ENCODE data around the gene SERP1. TPM values are rescaled to one million over a fixed set of nuclear protein-coding genes. Genes with fewer than 3 reads are reported as not detected.

Gene SERP1
- total RNA-seq, 2 donors from 2014 or later = 96.8 to 102 TPM

DNA sequence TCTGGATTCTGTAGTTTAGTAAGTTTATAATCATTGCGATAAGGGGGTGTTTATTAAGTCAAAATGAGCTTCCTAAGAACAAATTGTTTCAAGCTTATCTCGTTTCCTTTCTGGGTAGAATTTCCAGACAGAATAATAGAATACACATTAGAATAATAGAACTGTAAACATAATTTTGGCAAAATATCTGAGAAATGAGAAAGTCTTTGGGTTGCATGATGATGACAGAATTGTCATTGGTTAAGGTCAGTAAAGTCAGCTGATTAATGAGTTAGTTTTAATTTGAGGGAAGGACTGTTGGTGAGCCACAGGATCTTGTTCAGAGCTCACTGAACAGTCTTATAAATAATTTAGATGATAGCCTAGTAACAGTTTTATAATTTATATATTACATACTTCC lies 10.5 kb upstream of the SERP1 start:
- Histone ChIP-seq H3K27ac (no peak overlapping the region), H3K9me3 (no peaks in the 10 kb centered on the region), H3K4me1 (no peaks in the 10 kb centered on the region), H3K4me3 (no peak overlapping the region), H3K36me3 (peaks cover 41% of the 10 kb centered on the region), H3K27me3 (no peaks in the 10 kb centered on the region)
- no peak for DNase-seq (ENCODE audit: low spot score)
- TF ChIP-seq, protein P1, sequence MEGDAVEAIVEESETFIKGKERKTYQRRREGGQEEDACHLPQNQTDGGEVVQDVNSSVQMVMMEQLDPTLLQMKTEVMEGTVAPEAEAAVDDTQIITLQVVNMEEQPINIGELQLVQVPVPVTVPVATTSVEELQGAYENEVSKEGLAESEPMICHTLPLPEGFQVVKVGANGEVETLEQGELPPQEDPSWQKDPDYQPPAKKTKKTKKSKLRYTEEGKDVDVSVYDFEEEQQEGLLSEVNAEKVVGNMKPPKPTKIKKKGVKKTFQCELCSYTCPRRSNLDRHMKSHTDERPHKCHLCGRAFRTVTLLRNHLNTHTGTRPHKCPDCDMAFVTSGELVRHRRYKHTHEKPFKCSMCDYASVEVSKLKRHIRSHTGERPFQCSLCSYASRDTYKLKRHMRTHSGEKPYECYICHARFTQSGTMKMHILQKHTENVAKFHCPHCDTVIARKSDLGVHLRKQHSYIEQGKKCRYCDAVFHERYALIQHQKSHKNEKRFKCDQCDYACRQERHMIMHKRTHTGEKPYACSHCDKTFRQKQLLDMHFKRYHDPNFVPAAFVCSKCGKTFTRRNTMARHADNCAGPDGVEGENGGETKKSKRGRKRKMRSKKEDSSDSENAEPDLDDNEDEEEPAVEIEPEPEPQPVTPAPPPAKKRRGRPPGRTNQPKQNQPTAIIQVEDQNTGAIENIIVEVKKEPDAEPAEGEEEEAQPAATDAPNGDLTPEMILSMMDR (IDR thresholded peaks at IDR 0.05) = no peak

DNA sequence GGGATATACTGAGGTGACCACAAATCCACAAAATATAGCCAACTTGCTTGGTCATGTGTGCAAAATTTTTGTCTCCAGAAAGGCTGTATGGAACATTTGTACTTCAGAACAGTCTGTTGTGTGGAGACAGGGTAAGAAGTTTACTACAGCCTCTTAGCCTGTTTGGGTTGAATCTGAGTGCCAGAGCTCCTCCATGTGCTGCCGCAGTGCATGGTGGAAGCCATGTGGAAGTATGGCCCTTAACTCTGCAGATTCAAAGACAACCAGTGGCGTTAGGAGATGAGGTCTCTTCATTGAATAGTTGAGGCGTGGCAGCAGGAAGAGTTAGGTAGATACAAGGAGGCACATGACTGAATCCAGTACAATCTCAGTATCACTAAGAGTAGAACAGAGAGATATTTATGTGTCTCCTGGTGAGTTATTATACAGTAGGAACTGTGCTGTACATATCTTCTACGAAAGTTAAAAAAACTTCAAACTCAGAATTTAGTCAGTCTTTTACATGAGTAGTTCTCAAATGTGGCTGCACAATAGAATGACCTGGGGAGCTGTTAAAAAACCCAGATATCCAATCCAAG lies 9.7 kb upstream of the SERP1 start:
- no peaks in the 10 kb centered on the region for H3K27me3 ChIP-seq
- no peak overlapping the region for H3K27ac ChIP-seq
- no peaks in the 10 kb centered on the region for H3K9me3 ChIP-seq
- TF ChIP-seq, protein P1 (IDR thresholded peaks at IDR 0.05) = no peak
- peaks cover 41% of the 10 kb centered on the region for H3K36me3 ChIP-seq
- no peak overlapping the region for H3K4me3 ChIP-seq
- H3K4me1 ChIP-seq = no peaks in the 10 kb centered on the region
- DNase-seq (ENCODE audit: low spot score) = no peak

DNA sequence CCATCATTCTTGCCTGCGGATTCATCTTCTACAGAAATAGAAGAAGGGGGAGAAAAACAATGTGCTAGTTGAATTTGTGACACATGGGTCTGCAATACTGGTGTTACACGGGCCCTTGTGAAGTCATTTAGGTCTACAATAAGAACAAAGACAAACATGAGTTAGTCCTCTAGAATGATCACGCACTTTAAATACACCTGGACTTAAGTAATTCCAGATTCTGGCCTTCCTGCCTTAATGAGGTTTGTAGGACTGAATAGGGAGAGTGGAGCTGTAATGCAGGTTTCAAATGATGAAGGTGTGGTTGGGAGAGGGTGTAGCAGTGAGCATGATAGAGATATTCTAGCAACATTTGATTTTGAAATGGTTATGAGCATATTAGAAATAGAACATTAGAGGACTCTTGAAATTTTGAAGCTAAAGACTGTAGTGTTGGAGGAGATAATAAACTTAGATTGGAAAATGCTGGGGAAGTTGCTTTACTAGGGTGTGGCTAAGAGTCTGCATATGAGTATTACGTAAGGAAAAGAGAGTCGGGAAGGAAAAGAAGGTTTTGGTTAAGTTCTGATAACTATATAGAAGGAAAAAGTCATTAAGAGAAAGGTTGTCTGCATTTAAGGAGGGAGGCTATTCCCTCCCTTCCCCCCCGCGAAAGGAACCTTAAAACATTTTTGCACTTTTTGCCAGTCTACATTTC lies 897 bp upstream of the SERP1 start:
- peak overlapping the region; percentile 67 to 87 for H3K4me3 ChIP-seq
- peak overlapping the region; percentile 97 to 99 for H3K27ac ChIP-seq
- H3K36me3 ChIP-seq = peaks cover 14% of the 10 kb centered on the region
- no peaks in the 10 kb centered on the region for H3K9me3 ChIP-seq
- no peaks in the 10 kb centered on the region for H3K27me3 ChIP-seq
- no peak for DNase-seq (ENCODE audit: low spot score)
- TF ChIP-seq, protein P1 (IDR thresholded peaks at IDR 0.05) = no peak
- H3K4me1 ChIP-seq = peaks cover 0 to 25% of the 10 kb centered on the region in 2 donors

DNA sequence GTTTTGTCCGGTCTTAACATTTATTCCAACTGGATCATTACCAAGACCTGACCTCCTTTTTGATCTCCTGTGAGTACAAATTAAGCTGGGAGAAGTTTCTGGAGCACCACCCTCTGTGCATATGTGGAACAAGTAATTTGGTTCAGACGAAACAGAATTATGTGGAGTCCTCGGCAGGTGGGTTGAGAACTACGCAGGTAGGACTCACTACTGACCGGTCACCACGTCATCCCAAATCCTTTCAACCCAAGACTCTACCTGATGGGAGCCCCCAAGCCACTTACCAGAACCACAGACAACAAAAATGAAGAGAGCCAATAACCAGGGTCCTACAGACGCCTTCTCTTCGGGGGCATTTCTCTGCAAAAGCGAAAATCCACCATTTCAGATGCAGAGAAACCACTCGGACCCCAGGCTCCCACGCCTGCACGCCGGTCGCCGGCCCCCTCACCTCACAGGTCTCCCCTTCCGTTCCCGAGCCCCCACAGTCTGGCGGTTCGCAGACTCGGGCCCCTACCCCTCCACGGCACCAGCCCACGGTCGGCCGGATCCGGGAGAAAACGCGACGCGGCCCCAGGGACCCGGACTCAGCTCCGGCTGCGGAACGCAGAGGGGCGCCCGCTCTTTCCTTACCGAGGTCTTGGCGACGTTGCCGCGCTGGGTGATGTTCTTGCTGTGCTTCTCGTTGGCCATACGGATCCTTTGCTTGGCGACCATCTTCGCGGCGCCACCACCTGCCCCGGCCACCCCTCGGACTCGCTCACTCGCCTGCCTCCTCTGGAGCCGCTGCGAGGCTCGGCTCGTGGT lies 674 bp downstream of the SERP1 start:
- TF ChIP-seq, protein P1 (IDR thresholded peaks at IDR 0.05) = no peak

DNA sequence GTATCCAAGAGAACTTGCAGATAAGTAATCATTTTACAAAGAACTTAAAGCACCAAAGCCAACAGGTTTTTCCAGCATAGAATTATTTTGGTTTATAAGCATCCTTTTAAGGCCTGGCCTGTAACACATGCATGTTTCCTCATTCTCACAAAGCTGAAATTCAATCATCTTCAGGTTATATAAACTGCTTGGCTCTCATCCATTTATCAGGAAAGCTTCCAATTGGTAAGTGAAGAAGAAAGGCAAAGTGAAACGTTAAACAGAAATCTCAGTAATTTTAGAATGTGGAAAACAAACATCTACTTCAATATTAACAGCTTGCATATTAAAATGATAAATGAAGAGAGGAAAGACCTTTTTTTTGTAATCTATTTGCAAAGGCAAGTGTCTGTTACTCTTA lies 1.6 kb downstream of the SERP1 start:
- TF ChIP-seq, protein P1 (IDR thresholded peaks at IDR 0.05) = no peak
- peaks cover 14% of the 10 kb centered on the region for H3K36me3 ChIP-seq
- H3K27me3 ChIP-seq = no peaks in the 10 kb centered on the region
- no peaks in the 10 kb centered on the region for H3K9me3 ChIP-seq
- H3K27ac ChIP-seq = peak overlapping the region; percentile 97 to 99
- no peak for DNase-seq (ENCODE audit: low spot score)
- peak overlapping the region; percentile 67 to 87 for H3K4me3 ChIP-seq
- peaks cover 0 to 25% of the 10 kb centered on the region in 2 donors for H3K4me1 ChIP-seq

More for the DNA sequence above, 674 bp downstream of the SERP1 start:
- Histone ChIP-seq H3K27me3 (no peaks in the 10 kb centered on the region), H3K36me3 (peaks cover 14% of the 10 kb centered on the region), H3K27ac (peak overlapping the region; percentile 97 to 99), H3K9me3 (no peaks in the 10 kb centered on the region), H3K4me3 (peak overlapping the region; percentile 67 to 87), H3K4me1 (peaks cover 0 to 25% of the 10 kb centered on the region in 2 donors)
- DNase-seq (ENCODE audit: low spot score) = peak; percentile 61
